Measurements from ENCODE around the gene EEF1G.

GRCh38 chr11:62540804-62541701 is 32.6 kb downstream of the EEF1G start:
- TF ChIP-seq SREBF2 (IDR thresholded peaks at IDR 0.05) (no peak), TP53 (CRISPR knock-in tag; IDR thresholded peaks at IDR 0.05) (no peak), PHF8 (IDR thresholded peaks at IDR 0.05; ENCODE audit: borderline replicate concordance, low read depth) (no peak)

Measured in A549 (cell line).